GM18519 (cell line): Measurements from ENCODE around the gene SSBP1.
"Not testable (repeated sequence)": the region's sequence is repeated elsewhere in the genome, so short reads cannot be mapped to it uniquely, and the experiment has no call there.

Experiments used
- ATAC-seq: cut with Tn5 transposase; IDR thresholded peaks from one replicate; pipeline ENCODE4 v1.9.1; 2021; ENCODE audit warnings: mild to moderate bottlenecking, moderate library complexity; ENCODE audit not compliant: unreplicated experiment, low FRiP score

The SSBP1 gene

GRCh38 chr7:141708351-141708750 lies 29.8 kb upstream of the SSBP1 start, which contains the start of gene WEE2:
WEE2 (plus strand) TSS chr7:141708353; CDS start chr7:141708759, 406 bp downstream.
- ATAC-seq, result no peak

GRCh38 chr7:141709318-141709717 lies 28.8 kb upstream of the SSBP1 start:
- ATAC-seq, result no peak

GRCh38 chr7:141709749-141710148 lies 28.4 kb upstream of the SSBP1 start:
- no peak for ATAC-seq

GRCh38 chr7:141710301-141710700 lies 27.9 kb upstream of the SSBP1 start:
- ATAC-seq, result no peak

- ATAC-seq, result no peak
Observed at GRCh38 chr7:141712603-141713255, 25.4 kb upstream of the SSBP1 start.

- ATAC-seq, result no peak
Observed at GRCh38 chr7:141713890-141714289, 24.3 kb upstream of the SSBP1 start.

- no peak for ATAC-seq
Observed at GRCh38 chr7:141714571-141714970, 23.6 kb upstream of the SSBP1 start.

GRCh38 chr7:141715018-141715417 lies 23.1 kb upstream of the SSBP1 start:
- ATAC-seq, result no peak

GRCh38 chr7:141715794-141716689 lies 22.1 kb upstream of the SSBP1 start:
- no peak for ATAC-seq

GRCh38 chr7:141717450-141717849 lies 20.7 kb upstream of the SSBP1 start:
- no peak for ATAC-seq

- ATAC-seq, result no peak
Observed at GRCh38 chr7:141722529-141722928, 15.6 kb upstream of the SSBP1 start.

GRCh38 chr7:141729020-141729419 lies 9.1 kb upstream of the SSBP1 start:
- no peak for ATAC-seq

- ATAC-seq, result no peak
Observed at GRCh38 chr7:141731476-141732149, 6.5 kb upstream of the SSBP1 start.

- no peak for ATAC-seq
Observed at GRCh38 chr7:141737118-141737835, 881 bp upstream of the SSBP1 start.

GRCh38 chr7:141738592-141739013 lies 445 bp downstream of the SSBP1 start:
- no peak for ATAC-seq

GRCh38 chr7:141739250-141739649 lies 1.1 kb downstream of the SSBP1 start:
- ATAC-seq, result no peak

- no peak for ATAC-seq
Observed at GRCh38 chr7:141742229-141742628, 4.1 kb downstream of the SSBP1 start.

- no peak for ATAC-seq
Observed at GRCh38 chr7:141744131-141744530, 6.0 kb downstream of the SSBP1 start.

GRCh38 chr7:141748396-141748795 lies 10.2 kb downstream of the SSBP1 start:
- no peak for ATAC-seq

- ATAC-seq, result not testable (repeated sequence)
Observed at GRCh38 chr7:141751904-141752303, 13.7 kb downstream of the SSBP1 start.
